GM19239 (cell line): ENCODE data around the gene STK24.

Source experiments
- DNase-seq: peaks from one replicate; pipeline ENCODE4 v3.0.0; 2011; ENCODE audit warnings: low spot score; ENCODE audit not compliant: insufficient read length
- FAIRE-seq: peaks from 2 replicates; lab custom pipeline; 2011; peaks lifted over from hg19 to GRCh38; lab: Jason Lieb, UNC

The STK24 gene

GRCh38 chr13:98495627-98496478 lies 81.1 kb downstream of the STK24 start:
- DNase-seq = no peak
- FAIRE-seq = no peak

- DNase-seq (no peak), FAIRE-seq (no peak)
Observed at GRCh38 chr13:98494769-98495168, 82.1 kb downstream of the STK24 start.

GRCh38 chr13:98493042-98493712 lies 83.7 kb downstream of the STK24 start:
- DNase-seq = no peak

GRCh38 chr13:98492335-98493041 lies 84.4 kb downstream of the STK24 start:
- FAIRE-seq = no peak

More at GRCh38 chr13:98493042-98493712, 83.7 kb downstream of the STK24 start:
- no peak for FAIRE-seq

GRCh38 chr13:98490866-98491265 lies 86.0 kb downstream of the STK24 start:
- no peak for DNase-seq
- FAIRE-seq = no peak

More at GRCh38 chr13:98492335-98493041, 84.4 kb downstream of the STK24 start:
- DNase-seq = no peak

- FAIRE-seq = peak; percentile 26
Observed at GRCh38 chr13:98490195-98490836, 86.6 kb downstream of the STK24 start.

GRCh38 chr13:98489446-98490194 lies 87.3 kb downstream of the STK24 start:
- FAIRE-seq = peak; percentile 74
- no peak for DNase-seq

More at GRCh38 chr13:98490195-98490836, 86.6 kb downstream of the STK24 start:
- DNase-seq = no peak

GRCh38 chr13:98488736-98489135 lies 88.2 kb downstream of the STK24 start:
- DNase-seq = no peak
- peak; percentile 80 for FAIRE-seq

- DNase-seq (no peak), FAIRE-seq (peak; percentile 45)
Observed at GRCh38 chr13:98487522-98487921, 89.4 kb downstream of the STK24 start.

GRCh38 chr13:98487016-98487415 lies 89.9 kb downstream of the STK24 start:
- no peak for FAIRE-seq
- DNase-seq = no peak

- DNase-seq (no peak), FAIRE-seq (no peak)
Observed at GRCh38 chr13:98486412-98486811, 90.5 kb downstream of the STK24 start.

- peak; percentile 4 for FAIRE-seq
- DNase-seq = no peak
Observed at GRCh38 chr13:98485561-98485960, 91.3 kb downstream of the STK24 start.

GRCh38 chr13:98484289-98485219 lies 92.4 kb downstream of the STK24 start:
- DNase-seq = no peak
- FAIRE-seq = peak; percentile 78

- FAIRE-seq (no peak), DNase-seq (no peak)
Observed at GRCh38 chr13:98483601-98484288, 93.2 kb downstream of the STK24 start.

GRCh38 chr13:98482476-98483444 lies 94.1 kb downstream of the STK24 start:
- FAIRE-seq = no peak
- no peak for DNase-seq

- no peak for DNase-seq
- FAIRE-seq = peak; percentile 79
Observed at GRCh38 chr13:98480915-98481877, 95.7 kb downstream of the STK24 start.
